Measurements from ENCODE around the gene PBXIP1.
"Not testable (repeated sequence)": the region's sequence is repeated elsewhere in the genome, so short reads cannot be mapped to it uniquely, and the experiment has no call there.

Gene PBXIP1

GRCh38 chr1:154955718-154956543 lies at the start of gene PBXIP1:
Gene PBXIP1 (minus strand): TSS chr1:154956099. CDS start chr1:154953721, 2,378 bp downstream.
- peak; percentile 48 to 66 for DNase-seq (ENCODE audit: low read depth in 1 of 2, low spot score in 1 of 2)

GRCh38 chr1:155005076-155006011 lies 49.4 kb upstream of the PBXIP1 start:
- no peak for DNase-seq (ENCODE audit: low read depth in 1 of 2, low spot score in 1 of 2)

GRCh38 chr1:155004352-155005075 lies 48.6 kb upstream of the PBXIP1 start:
- no peak for DNase-seq (ENCODE audit: low read depth in 1 of 2, low spot score in 1 of 2)

- DNase-seq (ENCODE audit: low read depth in 1 of 2, low spot score in 1 of 2) = no peak
Measured at GRCh38 chr1:155003766-155004351, 48.0 kb upstream of the PBXIP1 start.

GRCh38 chr1:155003227-155003765 lies 47.4 kb upstream of the PBXIP1 start:
- DNase-seq (ENCODE audit: low read depth in 1 of 2, low spot score in 1 of 2) = no peak

- DNase-seq (ENCODE audit: low read depth in 1 of 2, low spot score in 1 of 2) = no peak
Measured at GRCh38 chr1:155002464-155003226, 46.7 kb upstream of the PBXIP1 start, which contains the start of gene ZBTB7B. Gene ZBTB7B (plus strand): TSS chr1:155002802. CDS start chr1:155014661, 11,859 bp downstream.

- DNase-seq (ENCODE audit: low read depth in 1 of 2, low spot score in 1 of 2) = peak; percentile 97 to 99
Measured at GRCh38 chr1:155001675-155002463, 46.0 kb upstream of the PBXIP1 start.

- DNase-seq (ENCODE audit: low read depth in 1 of 2, low spot score in 1 of 2) = no peak
Measured at GRCh38 chr1:155001425-155001674, 45.5 kb upstream of the PBXIP1 start.

GRCh38 chr1:155000726-155001424 lies 45.0 kb upstream of the PBXIP1 start:
- DNase-seq (ENCODE audit: low read depth in 1 of 2, low spot score in 1 of 2) = peak; percentile 57 to 77

- DNase-seq (ENCODE audit: low read depth in 1 of 2, low spot score in 1 of 2) = no peak
Measured at GRCh38 chr1:155000411-155000725, 44.5 kb upstream of the PBXIP1 start.

GRCh38 chr1:154999571-155000410 lies 43.9 kb upstream of the PBXIP1 start:
- DNase-seq (ENCODE audit: low read depth in 1 of 2, low spot score in 1 of 2) = no peak

GRCh38 chr1:154998818-154999570 lies 43.1 kb upstream of the PBXIP1 start:
- DNase-seq (ENCODE audit: low read depth in 1 of 2, low spot score in 1 of 2) = no peak

GRCh38 chr1:154998201-154998780 lies 42.4 kb upstream of the PBXIP1 start:
- DNase-seq (ENCODE audit: low read depth in 1 of 2, low spot score in 1 of 2) = no peak

- no peak for DNase-seq (ENCODE audit: low read depth in 1 of 2, low spot score in 1 of 2)
Measured at GRCh38 chr1:154996966-154997701, 41.2 kb upstream of the PBXIP1 start.

- not testable (repeated sequence) for DNase-seq (ENCODE audit: low read depth in 1 of 2, low spot score in 1 of 2)
Measured at GRCh38 chr1:154995301-154995983, 39.5 kb upstream of the PBXIP1 start.
